ENCODE data around the gene GRIN3B. TPM values are rescaled to one million over a fixed set of nuclear protein-coding genes. Genes with fewer than 3 reads are reported as not detected.

Gene GRIN3B
- total and polyA plus RNA-seq, 9 of the 15 experiments (the other 6 are each of a cell fraction or from before 2014, with no cell fraction given): 0.06 to 0.95 (median 0.19) TPM; not detected in 6

- TF ChIP-seq RBBP5 (IDR thresholded peaks at IDR 0.05; ENCODE audit: borderline replicate concordance, insufficient read depth, low read length, poor library complexity, severe bottlenecking): peak; percentile 47
- TF ChIP-seq MTA3 (IDR thresholded peaks at IDR 0.05; ENCODE audit: borderline replicate concordance): peak; percentile 90; the same call in 1 of the 2 replicates
- TF ChIP-seq PTTG1 (tag; IDR thresholded peaks at IDR 0.05; ENCODE audit: low read depth): no peak
- peak; percentile 99 for TF ChIP-seq CREB3L1 (IDR thresholded peaks at IDR 0.05; ENCODE audit: borderline replicate concordance, low read depth)
- no peak for TF ChIP-seq NFATC3 (IDR thresholded peaks at IDR 0.05)
- peak; percentile 36 to 57 for TF ChIP-seq E2F6 (IDR thresholded peaks at IDR 0.05; ENCODE audit: borderline replicate concordance in 1 of 2, extremely low read depth in 1 of 2, insufficient read depth in 1 of 2, insufficient read length in 1 of 2, low read depth in 1 of 2, low read length in 1 of 2, poor library complexity in 1 of 2, severe bottlenecking in 1 of 2)
- TF ChIP-seq HCFC1 (IDR thresholded peaks at IDR 0.05; ENCODE audit: low read depth, low read length): no peak; the same call in 1 of the 2 replicates
- TF ChIP-seq MAX (CRISPR knock-in tag; IDR thresholded peaks at IDR 0.05): peak; percentile 69
- peak; percentile 74; the same call in 1 of the 2 replicates for TF ChIP-seq ETV5 (CRISPR knock-in tag; IDR thresholded peaks at IDR 0.05; ENCODE audit: low read depth)
- no peak for TF ChIP-seq ZEB2 (IDR thresholded peaks at IDR 0.05)
- peak; percentile 87 for TF ChIP-seq LEF1 (IDR thresholded peaks at IDR 0.05)
- peak; percentile 60; the same call in 1 of the 2 replicates for TF ChIP-seq ZNF395 (CRISPR knock-in tag; IDR thresholded peaks at IDR 0.05)
Measured at GRCh38 chr19:980133-980998, 19.9 kb upstream of the GRIN3B start (continued).

All from K562 (cell line).